HG02973 (cell line): ENCODE results near the gene AGER.
"Not testable (repeated sequence)": the region's sequence is repeated elsewhere in the genome, so short reads cannot be mapped to it uniquely, and the experiment has no call there.

Source experiments
- ATAC-seq: cut with Tn5 transposase; IDR thresholded peaks from one replicate; pipeline ENCODE4 v1.9.1; 2021; ENCODE audit warnings: moderate library complexity; ENCODE audit not compliant: unreplicated experiment

Gene AGER

DNA sequence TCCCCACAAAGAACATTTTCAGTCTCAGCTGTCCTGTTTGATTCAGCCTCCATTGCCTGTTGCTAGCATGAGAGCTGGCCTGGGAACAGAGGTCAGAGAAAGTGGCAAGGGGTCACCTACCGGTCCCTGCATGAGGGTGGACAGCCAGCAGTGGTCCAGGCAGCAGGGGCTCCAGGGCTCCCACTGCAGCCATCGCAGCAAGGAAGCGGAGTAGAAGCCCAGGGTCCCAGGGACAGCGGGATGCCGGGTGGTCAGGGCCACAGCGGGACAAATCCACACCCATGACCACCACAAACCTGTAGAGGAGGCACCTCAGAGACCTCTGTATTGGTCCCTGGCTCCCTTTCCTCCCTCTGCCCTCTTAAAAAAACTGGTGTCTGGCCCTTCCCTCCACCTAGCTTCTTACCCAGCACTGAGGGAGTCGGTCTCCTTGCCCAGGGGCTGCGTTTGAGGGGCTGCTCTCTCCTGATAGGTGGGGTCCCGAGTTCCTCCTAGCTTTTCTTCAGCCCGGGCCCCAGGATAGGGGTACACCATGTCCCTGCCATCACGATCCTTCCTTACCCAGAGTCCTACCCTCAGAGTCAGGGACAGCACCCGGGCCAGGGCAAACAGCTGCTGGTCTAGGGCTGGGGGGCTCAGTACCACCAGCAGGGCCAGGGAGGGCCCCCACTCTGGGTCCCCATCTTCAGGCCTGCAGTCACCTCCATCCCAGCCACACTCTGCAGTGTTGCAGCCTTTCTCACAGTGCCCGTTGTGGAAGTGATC is 16.8 kb upstream of the AGER start:
- ATAC-seq: no peak

DNA sequence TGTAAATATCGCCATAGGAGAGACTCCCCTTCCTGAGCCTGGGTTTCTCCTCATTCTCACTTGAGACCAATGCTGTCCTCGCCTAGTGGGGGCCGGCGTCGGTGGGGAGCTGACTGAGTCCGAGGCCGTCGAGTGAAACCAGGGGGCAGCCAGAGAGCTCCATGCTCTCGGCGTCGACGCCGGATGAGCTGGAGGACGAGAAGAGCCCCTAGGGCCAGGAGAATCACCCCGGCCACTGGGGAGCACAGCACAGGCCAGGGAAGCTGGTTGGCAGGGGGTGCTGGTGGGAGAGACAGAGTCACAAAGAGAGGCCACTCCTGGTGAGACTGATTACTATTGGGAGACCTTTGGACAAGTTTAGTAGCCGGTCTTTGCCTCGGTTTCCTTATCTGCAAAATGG is 14.8 kb upstream of the AGER start:
- ATAC-seq: no peak

- ATAC-seq: no peak
These were observed 14.3 kb upstream of the AGER start for GRCh38 chr6:32198345-32198696.

DNA sequence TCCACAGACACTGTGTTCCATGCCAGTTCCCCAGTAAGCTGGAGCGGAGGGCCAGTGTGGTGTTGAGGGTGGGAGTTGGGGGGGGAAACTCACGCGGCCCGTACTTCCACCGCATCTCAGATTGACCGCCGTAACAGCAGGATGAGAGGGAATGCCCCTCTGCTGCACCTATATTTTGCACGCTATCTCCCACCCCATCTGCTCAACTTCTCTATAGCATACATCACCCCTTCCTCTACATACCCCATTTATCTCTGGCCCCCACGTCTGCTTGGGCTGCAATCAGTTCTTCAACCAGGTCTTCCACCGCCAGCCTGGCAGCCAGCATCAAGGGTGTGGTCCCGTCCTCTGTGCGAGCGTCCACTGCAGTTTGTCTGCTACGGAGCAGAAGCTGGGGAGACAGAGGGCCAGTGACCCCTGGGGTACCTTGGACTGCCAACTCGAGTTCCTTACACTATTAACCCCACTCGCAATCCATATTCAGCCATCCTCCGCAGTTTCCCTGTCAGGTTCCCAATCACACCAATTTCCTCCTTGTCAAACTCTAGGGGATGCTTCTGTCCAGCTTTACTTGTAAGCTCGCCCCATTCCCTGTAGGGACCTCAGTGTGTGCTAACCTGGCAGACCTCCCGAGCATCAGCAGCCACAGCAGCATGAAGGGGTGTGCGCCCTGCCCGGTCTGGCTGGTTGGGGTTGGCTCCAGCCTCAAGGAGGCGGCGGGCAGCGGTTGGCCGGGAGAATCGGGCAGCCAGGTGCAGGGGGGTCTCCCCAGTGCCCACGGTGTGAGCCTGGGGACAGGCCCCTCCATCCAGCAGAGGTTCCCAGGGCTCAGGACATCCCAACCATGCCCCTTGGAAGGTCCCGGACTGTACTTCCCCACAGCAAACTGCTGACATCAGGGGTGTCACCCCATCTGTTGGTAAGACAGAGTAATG is 12.9 kb upstream of the AGER start:
- no peak for ATAC-seq

- peak; percentile 68 for ATAC-seq
These were observed 12.0 kb upstream of the AGER start for GRCh38 chr6:32195902-32196681.

- ATAC-seq: peak; percentile 66
These were observed 11.5 kb upstream of the AGER start for GRCh38 chr6:32195652-32195901.

GRCh38 chr6:32194825-32195651 is 11.0 kb upstream of the AGER start:
- no peak for ATAC-seq

GRCh38 chr6:32194388-32194787 is 10.3 kb upstream of the AGER start:
- ATAC-seq: no peak

DNA sequence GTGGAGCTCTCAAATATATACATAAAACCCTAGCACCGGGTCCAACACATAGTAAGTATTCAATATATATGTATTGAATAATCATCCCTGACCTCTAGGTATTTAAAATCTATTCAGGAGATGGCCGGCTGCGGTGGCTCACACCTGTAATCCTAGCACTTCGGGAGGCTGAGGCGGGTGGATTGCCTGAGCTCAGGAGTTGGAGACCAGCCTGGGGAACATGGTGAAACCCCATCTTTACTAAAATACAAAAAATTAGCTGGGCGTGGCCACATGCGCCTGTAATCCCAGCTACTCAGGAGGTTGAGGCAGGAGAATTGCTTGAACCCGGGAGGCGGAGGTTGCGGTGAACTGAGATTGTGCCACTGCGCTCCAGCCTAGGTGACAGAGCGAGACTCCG is 9.0 kb upstream of the AGER start:
- not testable (repeated sequence) for ATAC-seq

DNA sequence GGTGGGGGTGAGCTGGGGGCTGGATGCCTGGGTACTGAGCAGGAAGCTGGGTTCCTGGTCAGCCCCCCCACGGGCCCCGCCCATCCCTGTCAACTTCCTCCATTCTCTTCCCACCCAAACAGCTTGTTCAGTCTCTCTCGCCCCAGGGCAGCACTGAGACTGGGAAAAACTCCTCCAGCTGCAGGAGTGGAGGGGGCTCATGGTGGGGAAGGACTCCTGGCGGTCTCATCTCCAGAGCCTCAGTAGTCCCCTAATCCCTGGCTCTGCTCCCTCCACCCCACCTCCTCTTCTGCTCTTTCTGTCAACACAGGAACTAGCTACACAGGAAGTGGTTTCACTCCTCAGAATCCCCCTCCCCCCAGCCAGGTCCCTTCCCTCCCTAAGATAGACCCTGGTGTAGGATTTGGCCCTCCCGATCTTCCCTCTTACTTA is 8.6 kb upstream of the AGER start, which contains the start of gene GPSM3:
GPSM3 (minus strand) TSS at position 36 of the 432 bp plus-strand sequence. CDS start 130 bp downstream, outside the sequence.
- ATAC-seq: no peak

GRCh38 chr6:32191696-32192607 is 7.9 kb upstream of the AGER start:
- no peak for ATAC-seq

- ATAC-seq: no peak
These were observed 7.0 kb upstream of the AGER start for GRCh38 chr6:32190911-32191677.

DNA sequence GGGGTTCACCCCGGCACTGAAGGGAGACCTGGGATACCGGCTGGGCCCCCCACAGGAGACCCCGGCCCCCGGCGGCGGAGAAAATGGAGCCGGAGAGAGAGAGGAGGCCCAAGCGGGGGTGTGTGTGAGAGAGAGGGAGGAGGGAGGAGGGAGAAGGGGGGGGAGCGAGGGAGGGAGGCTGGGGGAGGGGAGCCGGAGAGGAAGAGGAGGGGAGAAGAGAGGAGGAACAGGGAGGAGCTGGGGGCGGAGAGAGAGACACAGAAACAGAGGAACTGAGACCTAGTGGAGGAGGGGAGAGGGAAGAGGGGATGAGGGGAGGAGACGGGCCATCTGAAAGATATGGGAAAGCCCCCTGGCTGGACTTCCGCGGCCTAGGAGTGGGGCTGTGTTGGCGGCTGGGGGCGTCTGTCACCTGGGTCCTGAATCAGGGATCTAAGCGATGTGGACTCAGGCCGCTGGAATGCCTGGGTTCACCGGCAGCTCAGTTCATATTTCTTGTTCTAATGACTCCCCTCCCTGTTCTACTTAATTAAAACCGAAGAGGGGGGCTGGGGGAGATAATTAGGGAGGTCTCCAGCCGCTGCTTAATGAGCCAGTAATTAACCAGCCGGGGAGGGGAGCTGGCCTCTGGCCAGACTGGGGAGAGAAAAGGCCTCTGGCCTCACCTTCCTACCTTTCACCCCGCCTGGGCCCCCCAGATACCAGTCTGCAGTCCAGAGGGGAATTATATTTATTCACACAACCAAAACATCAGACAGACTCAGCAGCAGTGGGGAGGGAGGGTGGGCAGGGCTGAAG is 6.2 kb upstream of the AGER start, which contains the start of gene PBX2:
PBX2 (minus strand) TSS at position 149 of the 798 bp plus-strand sequence. CDS start 287 bp downstream, outside the sequence.
- peak; percentile 67 for ATAC-seq

- no peak for ATAC-seq
These were observed 5.6 kb upstream of the AGER start for GRCh38 chr6:32189742-32190053.

DNA sequence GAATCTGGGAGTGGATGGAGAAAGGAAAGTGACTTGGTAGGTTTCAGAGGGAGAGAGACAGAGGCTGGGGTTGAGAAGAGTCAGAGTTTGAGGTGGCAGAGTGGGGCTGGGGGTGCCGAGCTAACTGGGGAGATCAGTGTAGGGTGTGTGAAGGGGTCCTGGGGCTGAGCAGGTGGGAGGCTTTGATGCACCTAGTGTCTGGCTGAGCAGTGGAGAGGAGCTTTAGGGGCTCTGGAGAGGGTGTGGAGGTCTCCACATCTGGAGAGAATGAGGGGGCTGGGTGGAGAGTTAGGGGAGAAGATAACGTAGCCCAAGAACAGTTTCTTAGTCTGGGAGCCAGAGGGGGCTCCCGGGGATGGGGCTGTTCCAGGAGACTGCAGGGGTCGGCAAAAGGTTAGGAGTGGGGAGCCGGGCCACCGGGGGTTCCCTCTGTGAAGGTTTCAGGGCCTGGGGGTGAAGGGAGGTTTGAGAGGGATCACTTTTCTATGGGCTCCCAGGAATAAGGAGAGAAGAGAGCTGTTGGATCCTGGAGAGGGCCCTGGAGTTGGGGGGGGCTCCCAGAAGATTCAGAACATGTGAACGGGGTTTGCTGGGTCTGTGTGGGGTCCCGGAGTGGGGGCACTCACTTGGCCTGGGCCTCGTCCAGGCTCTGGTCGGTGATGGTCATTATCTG is 5.2 kb upstream of the AGER start:
- no peak for ATAC-seq

DNA sequence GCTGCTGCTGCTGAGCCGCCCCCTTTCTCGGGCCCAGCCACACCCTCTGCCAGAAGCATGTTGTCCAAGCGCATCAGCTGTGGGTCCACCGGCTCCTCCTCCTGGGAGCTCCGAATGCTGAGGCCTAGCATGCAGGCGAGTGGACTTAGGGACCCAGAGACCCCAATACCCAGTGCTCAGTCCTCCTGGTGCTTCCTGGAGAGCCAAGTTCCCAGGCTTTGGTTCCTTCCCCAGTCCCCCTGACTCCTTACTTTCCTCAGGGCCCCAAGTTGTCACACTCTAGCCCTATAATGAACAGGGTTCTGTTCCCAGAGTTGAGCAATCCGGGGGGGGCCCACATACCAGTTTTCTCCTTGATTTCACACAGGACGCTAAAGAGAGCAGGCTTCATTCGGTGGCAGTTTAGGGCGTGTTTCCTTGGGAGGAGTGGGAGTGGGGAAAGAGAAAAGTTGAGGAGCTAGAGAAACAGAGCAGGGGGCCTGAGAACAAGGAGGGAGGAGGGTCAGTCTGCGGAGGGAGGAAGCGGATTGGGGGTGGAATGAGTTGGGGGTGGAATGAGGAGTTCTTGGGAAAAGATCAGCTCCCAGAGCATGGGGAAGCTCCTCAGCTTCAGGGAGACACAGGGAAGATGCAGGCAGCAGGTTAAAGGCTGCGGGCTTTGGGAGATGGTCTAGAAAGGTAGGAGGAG is 4.5 kb upstream of the AGER start:
- ATAC-seq: no peak
